ENCODE data around the gene C1QTNF5. TPM values are rescaled to one million over a fixed set of nuclear protein-coding genes. Genes with fewer than 3 reads are reported as not detected.

C1QTNF5 gene
- total RNA-seq, 1 donor from 2014 or later, result 47.6 TPM

- DNase-seq, result peak; percentile 68
- no peak for TF ChIP-seq CTCF (IDR thresholded peaks at IDR 0.05)
- Histone ChIP-seq H3K4me1 (peaks cover 27% of the 10 kb centered on the region), H3K36me3 (no peaks in the 10 kb centered on the region), H3K9me3 (no peaks in the 10 kb centered on the region), H3K4me3 (peak overlapping the region; percentile 57), H3K27me3 (peaks cover 20% of the 10 kb centered on the region), H3K27ac (peak overlapping the region; percentile 78)
- ATAC-seq, result no peak
- intact Hi-C loops (cut with DNase I), result loop anchor here (10.0 kb wide), 1 partner anchor 111 kb away; the partner anchor contains the start of gene CBL
Measured at GRCh38 chr11:119316016-119316728, 24.5 kb downstream of the C1QTNF5 start.

GRCh38 chr11:119315131-119316015, 25.3 kb downstream of the C1QTNF5 start:
- ATAC-seq (peak; percentile 19), DNase-seq (no peak)
- Histone ChIP-seq H3K9me3 (no peaks in the 10 kb centered on the region), H3K4me3 (peak overlapping the region; percentile 57), H3K27me3 (peaks cover 17% of the 10 kb centered on the region), H3K4me1 (peaks cover 21% of the 10 kb centered on the region), H3K36me3 (no peaks in the 10 kb centered on the region), H3K27ac (peak overlapping the region; percentile 78)
- intact Hi-C loops (cut with DNase I), result loop anchor here (10.0 kb wide), 1 partner anchor 111 kb away; the partner anchor contains the start of gene CBL
- TF ChIP-seq CTCF (IDR thresholded peaks at IDR 0.05), result no peak

- intact Hi-C loops (cut with DNase I), result loop anchor here (10.0 kb wide), 1 partner anchor 110 kb away; the partner anchor contains the start of gene CBL
- Histone ChIP-seq H3K9me3 (no peaks in the 10 kb centered on the region), H3K4me1 (peaks cover 20% of the 10 kb centered on the region), H3K4me3 (peak overlapping the region; percentile 57), H3K27me3 (peaks cover 17% of the 10 kb centered on the region), H3K27ac (no peak overlapping the region), H3K36me3 (no peaks in the 10 kb centered on the region)
- DNase-seq (no peak), ATAC-seq (no peak)
- no peak for TF ChIP-seq CTCF (IDR thresholded peaks at IDR 0.05)
Measured at GRCh38 chr11:119314726-119315125, 26.0 kb downstream of the C1QTNF5 start.

GRCh38 chr11:119310682-119311052, 30.0 kb downstream of the C1QTNF5 start:
- no peaks in the 10 kb centered on the region for H3K9me3 ChIP-seq
- intact Hi-C loops (cut with DNase I), result loop anchor here (10.0 kb wide), 1 partner anchor 106 kb away; the partner anchor contains the start of gene CBL
- peaks cover 19% of the 10 kb centered on the region for H3K36me3 ChIP-seq
- H3K4me3 ChIP-seq, result no peak overlapping the region
- H3K4me1 ChIP-seq, result no peaks in the 10 kb centered on the region
- H3K27ac ChIP-seq, result no peak overlapping the region
- DNase-seq, result no peak
- no peak for ATAC-seq
- no peak for TF ChIP-seq CTCF (IDR thresholded peaks at IDR 0.05)
- peaks cover 7% of the 10 kb centered on the region for H3K27me3 ChIP-seq

GRCh38 chr11:119309953-119310681, 30.6 kb downstream of the C1QTNF5 start:
- Histone ChIP-seq H3K4me1 (no peaks in the 10 kb centered on the region), H3K36me3 (peaks cover 24% of the 10 kb centered on the region), H3K27me3 (peaks cover 5% of the 10 kb centered on the region), H3K27ac (no peak overlapping the region), H3K9me3 (no peaks in the 10 kb centered on the region), H3K4me3 (no peak overlapping the region)
- intact Hi-C loops (cut with DNase I), result loop anchor here (10.0 kb wide), 1 partner anchor 105 kb away; the partner anchor contains the start of gene CBL
- ATAC-seq (no peak), DNase-seq (no peak)
- TF ChIP-seq CTCF (IDR thresholded peaks at IDR 0.05), result no peak

All from upper lobe of right lung (tissue), 1 donor.